ENCODE data around the gene MRI1. TPM values are rescaled to one million over a fixed set of nuclear protein-coding genes. Genes with fewer than 3 reads are reported as not detected.

MRI1 gene
- total and polyA plus RNA-seq, 2 donors (not counting 3 experiments of a cell fraction or from before 2014, with no cell fraction given) = 56.2 to 63.2 TPM

DNA sequence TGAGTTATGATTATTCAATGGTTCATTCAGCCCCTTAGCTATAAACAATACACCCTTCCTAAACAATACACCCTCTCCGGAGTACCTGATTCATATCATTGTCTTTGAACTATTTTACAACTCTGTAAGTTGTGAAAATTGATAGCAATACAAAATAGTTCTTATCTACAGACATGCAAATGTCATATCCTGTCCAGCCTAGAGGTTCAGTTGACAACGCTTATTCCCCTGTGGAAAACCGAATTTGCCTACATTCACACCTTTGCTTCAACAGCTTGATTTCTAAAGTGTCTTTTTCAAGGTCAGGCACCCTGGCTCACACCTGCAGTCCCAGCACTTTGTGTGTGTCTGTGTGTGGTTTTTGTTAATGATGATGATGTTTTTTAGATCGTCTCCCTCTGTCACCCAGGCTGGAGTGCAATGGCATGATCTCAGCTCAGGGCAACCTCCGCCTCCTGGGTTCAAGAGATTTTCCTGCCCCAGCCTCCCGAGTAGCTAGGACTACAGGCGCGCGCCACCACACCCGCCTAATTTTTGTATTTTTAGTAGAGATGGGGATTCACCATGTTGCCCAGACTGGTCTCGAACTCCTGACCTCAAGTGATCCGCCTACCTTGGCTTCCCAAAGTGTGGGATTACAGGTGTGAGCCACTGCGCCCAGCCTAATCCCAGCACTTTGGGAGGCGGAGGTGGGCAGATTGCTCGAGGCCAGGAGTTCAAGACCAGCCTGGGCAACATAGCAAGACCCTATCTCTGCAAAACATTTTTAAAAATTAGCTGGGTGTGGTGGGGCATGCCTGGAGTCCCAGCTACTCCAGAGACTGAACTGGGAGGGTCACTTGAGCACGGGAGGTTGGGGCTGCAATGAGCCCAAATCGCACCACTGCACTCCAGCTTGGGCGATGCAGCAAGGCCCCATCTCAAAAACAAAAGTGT is 19.5 kb downstream of the MRI1 start:
- peak overlapping the region; percentile 19 for H2AFZ ChIP-seq (ENCODE audit: low read depth, low read length)
- no TSS peak for BruUV-seq (replicated peaks)
- H3K4me2 ChIP-seq (ENCODE audit: insufficient read depth, low read length) = peak overlapping the region; percentile 46
- TF ChIP-seq, protein P1, sequence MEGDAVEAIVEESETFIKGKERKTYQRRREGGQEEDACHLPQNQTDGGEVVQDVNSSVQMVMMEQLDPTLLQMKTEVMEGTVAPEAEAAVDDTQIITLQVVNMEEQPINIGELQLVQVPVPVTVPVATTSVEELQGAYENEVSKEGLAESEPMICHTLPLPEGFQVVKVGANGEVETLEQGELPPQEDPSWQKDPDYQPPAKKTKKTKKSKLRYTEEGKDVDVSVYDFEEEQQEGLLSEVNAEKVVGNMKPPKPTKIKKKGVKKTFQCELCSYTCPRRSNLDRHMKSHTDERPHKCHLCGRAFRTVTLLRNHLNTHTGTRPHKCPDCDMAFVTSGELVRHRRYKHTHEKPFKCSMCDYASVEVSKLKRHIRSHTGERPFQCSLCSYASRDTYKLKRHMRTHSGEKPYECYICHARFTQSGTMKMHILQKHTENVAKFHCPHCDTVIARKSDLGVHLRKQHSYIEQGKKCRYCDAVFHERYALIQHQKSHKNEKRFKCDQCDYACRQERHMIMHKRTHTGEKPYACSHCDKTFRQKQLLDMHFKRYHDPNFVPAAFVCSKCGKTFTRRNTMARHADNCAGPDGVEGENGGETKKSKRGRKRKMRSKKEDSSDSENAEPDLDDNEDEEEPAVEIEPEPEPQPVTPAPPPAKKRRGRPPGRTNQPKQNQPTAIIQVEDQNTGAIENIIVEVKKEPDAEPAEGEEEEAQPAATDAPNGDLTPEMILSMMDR (IDR thresholded peaks at IDR 0.05; ENCODE audit: extremely low read depth in 1 of 2, insufficient read depth in 1 of 2, low read depth in 1 of 2, low read length in 2 of 2) = no peak
- no peak for TF ChIP-seq POLR2AphosphoS5 (IDR thresholded peaks at IDR 0.05; ENCODE audit: insufficient read depth, low read depth, low read length)
- TF ChIP-seq JUN (IDR thresholded peaks at IDR 0.05; ENCODE audit: borderline replicate concordance, insufficient read depth, insufficient read length, low read depth) = peak; percentile 7
- peak; percentile 55 for TF ChIP-seq GATA2 (IDR thresholded peaks at IDR 0.05; ENCODE audit: insufficient read depth, insufficient read length, low read depth, low read length)
- no peak for TF ChIP-seq MYC (IDR thresholded peaks at IDR 0.05; ENCODE audit: low read depth, low read length)
- TF ChIP-seq EZH2 (IDR thresholded peaks at IDR 0.05; ENCODE audit: borderline replicate concordance, low read depth, low read length, severe bottlenecking) = no peak
- no peaks in the 10 kb centered on the region for H3K27me3 ChIP-seq (ENCODE audit: control insufficient read depth in 2 of 2, insufficient read depth in 2 of 2, low read length in 2 of 2)
- FAIRE-seq (peak; percentile 88), DNase-seq (ENCODE audit: low read depth, low spot score) (peak; percentile 58)
- CTCF ChIA-PET = interaction anchor here (0.7 to 4.8 kb wide), 16 partner anchors 10 to 289 kb away, joined by 3 to 62 read pairs (median 4); partner anchors contain the start of genes C19orf53, MISP3 and ZSWIM4
- no peak overlapping the region for H3K9ac ChIP-seq (replicated peaks; ENCODE audit: extremely low read depth, insufficient read depth, low read length)
- intact Hi-C loops (cut with micrococcal nuclease) = loop anchor here (5.0 kb wide), 1 partner anchor 52 kb away; no protein-coding TSS in a partner anchor
- peaks cover 27% of the 10 kb centered on the region for H3K4me1 ChIP-seq (ENCODE audit: control insufficient read depth, extremely low read depth, insufficient read depth, low read length)
- dilution Hi-C loops (cut with MboI; ENCODE audit: extremely low pct_ligation_motif_present, low sequenced_read_pairs) = no loop called here
- no peaks in the 10 kb centered on the region for H3K9me3 ChIP-seq (replicated peaks; ENCODE audit: control insufficient read depth, insufficient read depth, low read length)
- no peaks in the 10 kb centered on the region for H3K9me1 ChIP-seq (replicated peaks; ENCODE audit: control insufficient read depth, extremely low read depth, insufficient read depth, low read length)
- H3K27ac ChIP-seq (ENCODE audit: insufficient read depth, low read depth, low read length) = peak overlapping the region; percentile 37
- no peak overlapping the region for H3K4me3 ChIP-seq (replicated peaks in 1 of 3; ENCODE audit: insufficient read depth in 1 of 3, low read depth in 1 of 3, low read length in 3 of 3)
- peaks cover 0 to 6% of the 10 kb centered on the region in 2 experiments for H3K36me3 ChIP-seq (ENCODE audit: control insufficient read depth in 2 of 2, extremely low read depth in 1 of 2, insufficient read depth in 2 of 2, low read length in 2 of 2)
- POLR2A ChIA-PET = no interaction called here
- H4K20me1 ChIP-seq (replicated peaks; ENCODE audit: control insufficient read depth, extremely low read depth, insufficient read depth, low read length) = no peaks in the 10 kb centered on the region
- H3K79me2 ChIP-seq (ENCODE audit: control insufficient read depth, insufficient read depth, low read length) = no peaks in the 10 kb centered on the region

Data from endothelial cell of umbilical vein (primary cell).